IMR-90 (cell line): ENCODE results near the gene ZNF587. TPM values are rescaled to one million over a fixed set of nuclear protein-coding genes. Genes with fewer than 3 reads are reported as not detected.
"Not testable (repeated sequence)": the region's sequence is repeated elsewhere in the genome, so short reads cannot be mapped to it uniquely, and the experiment has no call there.

Source experiments
- ATAC-seq: fragments of 200-7000 bp; cut with Tn5 transposase; 2 replicates; pipeline ENCODE4 v1.9.1; 2020; ENCODE audit warnings: low read depth, mild to moderate bottlenecking, moderate library complexity
- BruUV-seq: library from RNA; stranded (reverse); fragments of 400-500 nt; replicated peaks from 2 replicates; lab custom pipeline; 2021; lab: Mats Ljungman, UMichigan
- CTCF ChIA-PET: fragments of 300-600 bp; formaldehyde crosslinking; extraction: SDS; loops from one replicate; lab custom pipeline; 2021; ENCODE audit warnings: antibody characterized with exemption; lab: Yijun Ruan, JAX
- POLR2A ChIA-PET: fragments of 300-600 bp; sonication (Branson Sonifier 250); formaldehyde crosslinking; loops from one replicate; lab custom pipeline; 2022; ENCODE audit warnings: antibody characterized with exemption; ENCODE audit not compliant: unreplicated experiment; lab: Charles Lee
- DNase-seq: peaks from one replicate; pipeline ENCODE4 v3.0.0; 2013
- H2AFZ ChIP-seq: replicated peaks from 2 replicates; pipeline ENCODE3; 2013; ENCODE audit warnings: low read length, mild to moderate bottlenecking; ENCODE audit not compliant: poor library complexity
- H2AK5ac ChIP-seq: 2 replicates; pipeline ENCODE4 v1.6.1; 2013; ENCODE audit warnings: low read depth, low read length, inconsistent platforms
- H2AK9ac ChIP-seq: replicated peaks from 2 replicates; pipeline ENCODE3; 2013; ENCODE audit warnings: mild to moderate bottlenecking, low read depth, low read length, moderate library complexity; ENCODE audit not compliant: poor library complexity
- H2BK120ac ChIP-seq: 2 replicates; pipeline ENCODE4 v1.6.1; 2013; ENCODE audit warnings: low read depth, low read length, inconsistent platforms
- H2BK15ac ChIP-seq: 3 replicates; pipeline ENCODE4 v1.6.1; 2013; ENCODE audit warnings: low read depth, low read length, inconsistent platforms
- H2BK20ac ChIP-seq: 2 replicates; pipeline ENCODE4 v1.6.1; 2013; ENCODE audit warnings: low read depth, mild to moderate bottlenecking, inconsistent platforms, low read length, moderate library complexity
- H2BK5ac ChIP-seq: 2 replicates; pipeline ENCODE4 v1.6.1; 2013; ENCODE audit warnings: mild to moderate bottlenecking, low read depth, low read length, inconsistent platforms; ENCODE audit not compliant: poor library complexity, severe bottlenecking
- H3K14ac ChIP-seq: replicated peaks from 2 replicates; pipeline ENCODE4 v1.6.1; 2013; ENCODE audit warnings: low read depth, low read length, inconsistent platforms
- H3K18ac ChIP-seq: 2 replicates; pipeline ENCODE4 v1.6.1; 2013; ENCODE audit warnings: low read depth, low read length, control low read depth
- H3K23ac ChIP-seq: 2 replicates; pipeline ENCODE4 v1.6.1; 2013; ENCODE audit warnings: low read depth, low read length, inconsistent platforms
- H3K27ac ChIP-seq: 2 replicates; pipeline ENCODE4 v1.5.1; 2013; ENCODE audit warnings: mild to moderate bottlenecking, control low read depth, low read length; ENCODE audit not compliant: insufficient read depth
- H3K27me3 ChIP-seq: 2 replicates; pipeline ENCODE4 v1.6.1; 2013; ENCODE audit warnings: low read length; ENCODE audit not compliant: control insufficient read depth, insufficient read depth
- H3K36me3 ChIP-seq: 2 replicates; pipeline ENCODE4 v1.6.1; 2013; ENCODE audit warnings: low read length, mixed read lengths; ENCODE audit not compliant: control insufficient read depth, insufficient read depth
- H3K4ac ChIP-seq: 2 replicates; pipeline ENCODE4 v1.6.1; 2013; ENCODE audit warnings: low read depth, low read length, inconsistent platforms
- H3K4me1 ChIP-seq: 2 replicates; pipeline ENCODE4 v1.6.1; 2013; ENCODE audit warnings: low read length, mixed read lengths; ENCODE audit not compliant: control insufficient read depth, insufficient read depth
- H3K4me2 ChIP-seq: 2 replicates; pipeline ENCODE4 v1.6.1; 2013; ENCODE audit warnings: low read depth, mild to moderate bottlenecking, control low read depth, low read length, moderate library complexity
- H3K4me3 ChIP-seq: 2 replicates; pipeline ENCODE4 v1.5.1; 2013; ENCODE audit warnings: low read depth, mild to moderate bottlenecking, control low read depth, low read length, moderate library complexity; ENCODE audit not compliant: insufficient read depth
- H3K56ac ChIP-seq: 2 replicates; pipeline ENCODE4 v1.6.1; 2013; ENCODE audit warnings: low read length, inconsistent platforms; ENCODE audit not compliant: insufficient read depth; ENCODE audit errors: extremely low read depth
- H3K79me1 ChIP-seq, 2 experiments: 2 replicates each; pipeline ENCODE4 v1.6.1; 2013; ENCODE audit warnings: low read length in 2 of 2, inconsistent platforms in 1 of 2, low read depth in 1 of 2
- H3K9ac ChIP-seq: 2 replicates; pipeline ENCODE4 v1.6.1; 2013; ENCODE audit warnings: low read depth, low read length, control low read depth
- H3K9me1 ChIP-seq: 2 replicates; pipeline ENCODE4 v1.6.1; 2013; ENCODE audit warnings: low read length, inconsistent platforms; ENCODE audit not compliant: insufficient read depth
- H3K9me3 ChIP-seq: 2 replicates; pipeline ENCODE4 v1.6.1; 2013; ENCODE audit warnings: low read length; ENCODE audit not compliant: control insufficient read depth, insufficient read depth
- H4K20me1 ChIP-seq: 2 replicates; pipeline ENCODE4 v1.6.1; 2013; ENCODE audit warnings: low read length, inconsistent platforms; ENCODE audit not compliant: insufficient read depth
- H4K5ac ChIP-seq: 2 replicates; pipeline ENCODE4 v1.6.1; 2013; ENCODE audit warnings: mild to moderate bottlenecking, low read depth, low read length, control low read depth
- H4K8ac ChIP-seq, 2 experiments: 2 replicates each; pipeline ENCODE4 v1.6.1; 2013; ENCODE audit warnings: low read depth in 2 of 2, low read length in 2 of 2, control low read depth in 1 of 2, inconsistent platforms in 1 of 2
- H4K91ac ChIP-seq: 2 replicates; pipeline ENCODE4 v1.6.1; 2013; ENCODE audit warnings: low read depth, low read length, inconsistent platforms; ENCODE audit not compliant: insufficient read depth
- WGBS, 2 experiments: methylation state at CpG; one replicate each; pipeline versions ENCODE4 v1.1.5 to v1.1.7; 2013; ENCODE audit warnings: missing lambda C conversion rate in 2 of 2; ENCODE audit not compliant: insufficient read length in 1 of 2; ENCODE audit errors: extremely low coverage in 2 of 2; 5-methylcytosine and 5-hydroxymethylcytosine counted together
- dilution Hi-C: fragments of 300-500 bp; cut with HindIII; formaldehyde crosslinking; loops from one replicate; pipeline ENCODE4 v1.14.3; 2018; ENCODE audit warnings: low sequenced_read_pairs; ENCODE audit not compliant: unreplicated experiment
- in situ Hi-C: fragments of 300-500 bp; cut with MboI; formaldehyde crosslinking; loops from 3 replicates; pipeline ENCODE4 v1.14.3; 2019; ENCODE audit warnings: low sequenced_read_pairs, inconsistent platforms, mixed read lengths
- intact Hi-C: fragments of 100-400 bp; cut with micrococcal nuclease; formaldehyde crosslinking; loops from 2 replicates; pipeline ENCODE4 v1.10.0; 2022
- polyA plus RNA-seq, 3 experiments: library from polyadenylated mRNA; depleted of rRNA; stranded (reverse); fragments of >200 nt; gene quantifications; 2 replicates each; pipeline ENCODE4 v1.2.3, GENCODE V29; 2012; ENCODE audit warnings: low replicate concordance in 1 of 3
- total RNA-seq: library from RNA; depleted of rRNA; stranded (reverse); fragments of >200 nt; gene quantifications from 2 replicates; pipeline ENCODE4 v1.2.3, GENCODE V29; 2012

The ZNF587 gene
- total and polyA plus RNA-seq, 2 of the 4 experiments (the other 2 are of a cell fraction) = 14.0 to 43.7 TPM

GRCh38 chr19:57869655-57870054 lies 20.0 kb downstream of the ZNF587 start:
- peaks cover 42% of the 10 kb centered on the region for H3K36me3 ChIP-seq
- not testable (repeated sequence) for BruUV-seq
- no CpG with 5 or more reads among the region's 6 CpGs for WGBS, 2 experiments

More at GRCh38 chr19:57869655-57870054, 20.0 kb downstream of the ZNF587 start:
- H3K9ac ChIP-seq, H3K18ac ChIP-seq, H3K9me1 ChIP-seq, ATAC-seq, DNase-seq, H4K20me1 ChIP-seq, H2BK5ac ChIP-seq, H3K56ac ChIP-seq, H2BK15ac ChIP-seq, H3K4me3 ChIP-seq, H3K14ac ChIP-seq, H3K23ac ChIP-seq, H3K4me2 ChIP-seq, in situ Hi-C loops, H4K5ac ChIP-seq, CTCF ChIA-PET, H3K27me3 ChIP-seq, POLR2A ChIA-PET, H3K27ac ChIP-seq, H2BK20ac ChIP-seq, H2AK9ac ChIP-seq, intact Hi-C loops, H2BK120ac ChIP-seq, H3K79me1 ChIP-seq, H3K4me1 ChIP-seq, H3K4ac ChIP-seq, H2AK5ac ChIP-seq, H4K8ac ChIP-seq, dilution Hi-C loops, H2AFZ ChIP-seq, H4K91ac ChIP-seq: not testable (repeated sequence)
- H3K9me3 ChIP-seq = peaks cover 81% of the 10 kb centered on the region
